ENCODE data around the gene CLSTN3.

CLSTN3 gene

GRCh38 chr12:7129872-7130691, at the start of gene CLSTN3:
Gene CLSTN3 (plus strand): TSS chr12:7130371. CDS start chr12:7130649, 278 bp downstream.
- peak; percentile 97 for DNase-seq

GRCh38 chr12:7081037-7081436, 49.1 kb upstream of the CLSTN3 start:
- no peak for DNase-seq

- no peak for DNase-seq
These were observed 47.0 kb upstream of the CLSTN3 start for GRCh38 chr12:7083125-7083524.

GRCh38 chr12:7089196-7089871, 40.8 kb upstream of the CLSTN3 start:
- DNase-seq, result no peak

- DNase-seq, result peak; percentile 43
These were observed 39.8 kb upstream of the CLSTN3 start for GRCh38 chr12:7090222-7090998.

- no peak for DNase-seq
These were observed 39.0 kb upstream of the CLSTN3 start for GRCh38 chr12:7091171-7091570.

GRCh38 chr12:7091660-7092228, 38.4 kb upstream of the CLSTN3 start:
- no peak for DNase-seq

GRCh38 chr12:7092229-7092985, 37.8 kb upstream of the CLSTN3 start, which contains the start of gene C1R:
Gene C1R (minus strand): TSS chr12:7092445. CDS start chr12:7092388, 57 bp downstream.
- DNase-seq, result peak; percentile 90

- no peak for DNase-seq
These were observed 37.1 kb upstream of the CLSTN3 start for GRCh38 chr12:7092986-7093460.

- DNase-seq, result no peak
These were observed 36.7 kb upstream of the CLSTN3 start for GRCh38 chr12:7093486-7093885.

- no peak for DNase-seq
These were observed 36.3 kb upstream of the CLSTN3 start for GRCh38 chr12:7093892-7094291.

GRCh38 chr12:7096006-7096932, 33.9 kb upstream of the CLSTN3 start:
- DNase-seq, result no peak

- DNase-seq, result no peak
These were observed 33.2 kb upstream of the CLSTN3 start for GRCh38 chr12:7096979-7097378.

GRCh38 chr12:7099290-7099996, 30.7 kb upstream of the CLSTN3 start:
- DNase-seq, result no peak

GRCh38 chr12:7100239-7100638, 29.9 kb upstream of the CLSTN3 start:
- no peak for DNase-seq

- no peak for DNase-seq
These were observed 29.0 kb upstream of the CLSTN3 start for GRCh38 chr12:7101047-7101693.

GRCh38 chr12:7101694-7102131, 28.5 kb upstream of the CLSTN3 start:
- DNase-seq, result no peak

- DNase-seq, result no peak
These were observed 27.6 kb upstream of the CLSTN3 start for GRCh38 chr12:7102582-7102981.

- DNase-seq, result no peak
These were observed 26.2 kb upstream of the CLSTN3 start for GRCh38 chr12:7103837-7104584.
